GM19025 (cell line): ENCODE measurements around the gene PNPLA6.

Experiments
- ATAC-seq: cut with Tn5 transposase; IDR thresholded peaks from one replicate; pipeline ENCODE4 v1.9.1; 2021; ENCODE audit warnings: mild to moderate bottlenecking, low read depth, moderate library complexity; ENCODE audit not compliant: unreplicated experiment

PNPLA6 gene

GRCh38 chr19:7595466-7596133, 60.1 kb downstream of the PNPLA6 start, which contains the start of gene CAMSAP3:
Gene CAMSAP3 (plus strand): TSS chr19:7595863. CDS start chr19:7596003, 140 bp downstream.
- peak; percentile 60 for ATAC-seq

- peak; percentile 19 for ATAC-seq
Observed at GRCh38 chr19:7596211-7596937, 60.9 kb downstream of the PNPLA6 start.

- ATAC-seq: no peak
Observed at GRCh38 chr19:7597689-7598088, 62.2 kb downstream of the PNPLA6 start.

GRCh38 chr19:7598180-7598579, 62.7 kb downstream of the PNPLA6 start:
- no peak for ATAC-seq

GRCh38 chr19:7600721-7601120, 65.2 kb downstream of the PNPLA6 start:
- no peak for ATAC-seq

GRCh38 chr19:7602240-7602934, 66.9 kb downstream of the PNPLA6 start:
- ATAC-seq: no peak

GRCh38 chr19:7602935-7603497, 67.5 kb downstream of the PNPLA6 start:
- ATAC-seq: no peak

GRCh38 chr19:7603919-7604318, 68.4 kb downstream of the PNPLA6 start:
- ATAC-seq: no peak

- no peak for ATAC-seq
Observed at GRCh38 chr19:7605490-7606222, 70.1 kb downstream of the PNPLA6 start.

GRCh38 chr19:7606289-7606688, 70.8 kb downstream of the PNPLA6 start:
- ATAC-seq: no peak

GRCh38 chr19:7607212-7607873, 71.8 kb downstream of the PNPLA6 start:
- no peak for ATAC-seq

GRCh38 chr19:7607874-7608560, 72.5 kb downstream of the PNPLA6 start:
- no peak for ATAC-seq

GRCh38 chr19:7610491-7611240, 75.1 kb downstream of the PNPLA6 start:
- ATAC-seq: no peak
